ENCODE results near the gene SEMA3G. TPM values are rescaled to one million over a fixed set of nuclear protein-coding genes. Genes with fewer than 3 reads are reported as not detected.
A peak's percentile ranks its signal among the peaks of the same experiment; 100 is the strongest.

SEMA3G gene
- total RNA-seq, 1 experiment from 2014 or later = 1.6 TPM

GRCh38 chr3:52393959-52394670 is 50.8 kb downstream of the SEMA3G start:
- TF ChIP-seq NR1H2 (CRISPR knock-in tag; IDR thresholded peaks at IDR 0.05) (no peak), NFYB (CRISPR knock-in tag; conservative IDR thresholded peaks at IDR 0.05; ENCODE audit: low read depth) (no peak), ZNF219 (CRISPR knock-in tag; IDR thresholded peaks at IDR 0.05; ENCODE audit: borderline replicate concordance) (no peak), ATF3 (CRISPR knock-in tag; conservative IDR thresholded peaks at IDR 0.05) (no peak), ZNF396 (CRISPR knock-in tag; IDR thresholded peaks at IDR 0.05; ENCODE audit: borderline replicate concordance) (no peak), ZNF416 (CRISPR knock-in tag; IDR thresholded peaks at IDR 0.05) (no peak), ETV6 (CRISPR knock-in tag; IDR thresholded peaks at IDR 0.05) (no peak), E2F4 (CRISPR knock-in tag; IDR thresholded peaks at IDR 0.05; ENCODE audit: borderline replicate concordance, low read depth) (no peak), E2F5 (CRISPR knock-in tag; IDR thresholded peaks at IDR 0.05) (no peak), NFE2L1 (CRISPR knock-in tag; IDR thresholded peaks at IDR 0.05) (no peak)
- no peaks in the 10 kb centered on the region for H3K9me3 Mint-ChIP-seq
- H3K4me1 Mint-ChIP-seq = no peaks in the 10 kb centered on the region
- no peak overlapping the region for H3K4me3 Mint-ChIP-seq
- ChIA-PET POLR2A (no interaction called here), CTCF (interaction anchor here (1.3 to 2.3 kb wide), 2 partner anchors 9 kb away, joined by 5 to 13 read pairs; no protein-coding TSS in a partner anchor)
- DNase-seq (ENCODE audit: low spot score) (no peak), ATAC-seq (no peak)
- no peaks in the 10 kb centered on the region for H3K36me3 Mint-ChIP-seq
- H3K27me3 Mint-ChIP-seq (ENCODE audit: low read depth) = peaks cover 5% of the 10 kb centered on the region; the same call in 1 of the 2 replicates
- H3K27ac Mint-ChIP-seq = 0 out of 2 replicates have a peak overlapping the region, but pooled peaks have one; percentile 63

GRCh38 chr3:52393131-52393807 is 51.6 kb downstream of the SEMA3G start:
- no peaks in the 10 kb centered on the region for H3K36me3 Mint-ChIP-seq
- ATAC-seq (no peak), DNase-seq (ENCODE audit: low spot score) (no peak)
- CTCF ChIA-PET = interaction anchor here (1.3 kb wide), 1 partner anchor 8 kb away, joined by 5 read pairs; no protein-coding TSS in a partner anchor
- H3K4me3 Mint-ChIP-seq = no peak overlapping the region
- no peaks in the 10 kb centered on the region for H3K9me3 Mint-ChIP-seq
- H3K27me3 Mint-ChIP-seq (ENCODE audit: low read depth) = peaks cover 5% of the 10 kb centered on the region; the same call in 1 of the 2 replicates
- H3K27ac Mint-ChIP-seq = no peak overlapping the region
- H3K4me1 Mint-ChIP-seq = no peaks in the 10 kb centered on the region
- POLR2A ChIA-PET = no interaction called here
- no peak for TF ChIP-seq E2F4 (CRISPR knock-in tag; IDR thresholded peaks at IDR 0.05; ENCODE audit: borderline replicate concordance, low read depth)
- no peak for TF ChIP-seq ZNF317 (CRISPR knock-in tag; IDR thresholded peaks at IDR 0.05; ENCODE audit: borderline replicate concordance, low read depth)
- TF ChIP-seq ZSCAN18 (CRISPR knock-in tag; IDR thresholded peaks at IDR 0.05) = no peak
- TF ChIP-seq ZNF425 (CRISPR knock-in tag; conservative IDR thresholded peaks at IDR 0.05) = no peak
- no peak for TF ChIP-seq HMGXB4 (CRISPR knock-in tag; IDR thresholded peaks at IDR 0.05)
- no peak for TF ChIP-seq CREM (CRISPR knock-in tag; IDR thresholded peaks at IDR 0.05)
- TF ChIP-seq ARID4B (CRISPR knock-in tag; IDR thresholded peaks at IDR 0.05; ENCODE audit: borderline replicate concordance) = no peak
- no peak for TF ChIP-seq MAX (CRISPR knock-in tag; IDR thresholded peaks at IDR 0.05)
